HG03060 (cell line): Measurements from ENCODE around the gene SLC25A4.
"Not testable (repeated sequence)": the region's sequence is repeated elsewhere in the genome, so short reads cannot be mapped to it uniquely, and the experiment has no call there.

Experiments used
- ATAC-seq: cut with Tn5 transposase; IDR thresholded peaks from one replicate; pipeline ENCODE4 v1.9.1; 2021; ENCODE audit warnings: low read depth, moderate number of reproducible peaks; ENCODE audit not compliant: unreplicated experiment

The SLC25A4 gene

DNA sequence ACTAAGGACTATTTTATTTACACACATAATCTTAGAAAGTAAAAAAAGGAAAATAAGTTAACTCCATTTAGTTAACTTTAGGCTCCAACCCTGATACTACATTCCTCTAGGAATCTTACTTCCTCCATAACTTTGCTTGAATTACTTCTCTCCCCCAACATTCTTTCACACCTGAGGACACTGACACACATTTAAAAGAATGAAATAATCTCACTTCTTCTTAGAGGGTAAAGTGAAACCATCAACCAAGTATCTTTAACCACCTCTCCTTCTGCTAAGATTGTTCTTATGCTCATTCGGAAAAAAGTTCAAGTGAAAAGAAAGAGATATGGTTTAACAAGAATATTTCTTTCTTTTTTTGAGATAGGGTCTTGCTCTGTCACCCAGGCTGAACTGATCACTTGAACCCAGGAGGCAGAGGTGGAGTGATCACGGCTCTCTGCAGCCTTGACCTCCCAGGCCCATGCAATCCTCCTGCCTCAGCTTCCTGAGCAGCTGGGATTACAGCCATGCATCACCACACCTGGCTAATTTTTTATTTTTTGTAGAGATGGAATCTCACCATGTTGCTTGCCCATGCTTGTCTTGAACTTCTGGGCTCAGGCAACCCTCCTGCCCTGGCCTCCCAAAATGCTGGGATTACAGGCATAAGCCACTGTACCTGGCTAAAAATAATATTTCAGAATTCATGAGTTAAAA lies 28.5 kb downstream of the SLC25A4 start:
- peak; percentile 75 for ATAC-seq

- ATAC-seq: no peak
Measured at GRCh38 chr4:185179488-185179887, 36.4 kb downstream of the SLC25A4 start.

- ATAC-seq: no peak
Measured at GRCh38 chr4:185182239-185182638, 39.2 kb downstream of the SLC25A4 start.

- ATAC-seq: no peak
Measured at GRCh38 chr4:185183622-185184281, 40.7 kb downstream of the SLC25A4 start.

DNA sequence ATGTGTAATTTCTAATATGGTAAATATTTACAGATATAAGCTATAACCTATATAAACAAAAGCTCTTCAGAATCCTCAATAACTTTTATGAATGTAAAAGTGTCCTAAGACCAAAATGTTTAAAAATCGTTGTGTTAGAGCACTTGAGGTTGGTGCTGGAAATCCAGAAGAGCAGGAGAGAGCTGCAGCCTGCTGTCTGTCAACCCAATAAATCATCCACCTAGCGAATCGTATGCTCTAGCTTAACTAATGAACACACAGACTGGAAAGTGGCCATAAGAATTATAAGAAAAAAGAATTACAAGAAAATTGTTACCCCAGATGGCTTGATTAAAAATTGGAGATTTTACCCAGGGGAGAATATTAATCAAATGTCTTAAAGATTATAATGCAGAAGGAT lies 43.7 kb downstream of the SLC25A4 start:
- ATAC-seq: no peak

DNA sequence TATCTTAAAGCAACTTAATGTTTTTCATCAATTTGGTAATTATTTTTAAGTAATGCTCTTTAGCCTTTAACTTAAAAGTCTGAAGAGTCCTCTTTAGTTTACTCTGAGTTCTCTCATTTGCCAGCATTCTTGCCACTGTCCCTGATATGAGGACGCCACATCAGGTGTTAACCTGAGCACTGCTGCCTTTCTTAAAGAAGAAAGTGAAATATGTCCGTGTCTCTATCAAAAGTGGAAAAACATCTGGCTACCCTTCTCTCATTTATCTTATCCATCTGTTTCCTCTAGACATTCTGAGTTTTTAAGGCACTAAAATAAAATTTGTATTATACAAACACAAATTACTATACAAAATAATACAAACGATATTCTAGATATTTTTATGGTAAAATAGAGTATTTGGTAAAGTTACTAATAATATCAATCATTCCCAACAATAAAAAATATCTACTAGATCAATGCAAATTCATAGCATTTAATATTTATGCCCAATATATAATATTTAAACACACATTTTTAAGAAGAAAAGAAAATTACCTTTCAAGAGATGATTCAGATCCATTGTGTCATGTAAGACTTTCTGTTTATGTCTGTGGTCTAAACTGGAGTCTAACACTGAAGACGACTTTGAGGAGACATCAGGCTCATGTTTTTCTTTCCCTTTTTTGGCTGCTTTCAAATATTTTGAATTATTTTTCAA lies 46.7 kb downstream of the SLC25A4 start:
- no peak for ATAC-seq

GRCh38 chr4:185190306-185190856 lies 47.3 kb downstream of the SLC25A4 start:
- no peak for ATAC-seq

- peak; percentile 83 for ATAC-seq
Measured at GRCh38 chr4:185192059-185192458, 49.0 kb downstream of the SLC25A4 start.

DNA sequence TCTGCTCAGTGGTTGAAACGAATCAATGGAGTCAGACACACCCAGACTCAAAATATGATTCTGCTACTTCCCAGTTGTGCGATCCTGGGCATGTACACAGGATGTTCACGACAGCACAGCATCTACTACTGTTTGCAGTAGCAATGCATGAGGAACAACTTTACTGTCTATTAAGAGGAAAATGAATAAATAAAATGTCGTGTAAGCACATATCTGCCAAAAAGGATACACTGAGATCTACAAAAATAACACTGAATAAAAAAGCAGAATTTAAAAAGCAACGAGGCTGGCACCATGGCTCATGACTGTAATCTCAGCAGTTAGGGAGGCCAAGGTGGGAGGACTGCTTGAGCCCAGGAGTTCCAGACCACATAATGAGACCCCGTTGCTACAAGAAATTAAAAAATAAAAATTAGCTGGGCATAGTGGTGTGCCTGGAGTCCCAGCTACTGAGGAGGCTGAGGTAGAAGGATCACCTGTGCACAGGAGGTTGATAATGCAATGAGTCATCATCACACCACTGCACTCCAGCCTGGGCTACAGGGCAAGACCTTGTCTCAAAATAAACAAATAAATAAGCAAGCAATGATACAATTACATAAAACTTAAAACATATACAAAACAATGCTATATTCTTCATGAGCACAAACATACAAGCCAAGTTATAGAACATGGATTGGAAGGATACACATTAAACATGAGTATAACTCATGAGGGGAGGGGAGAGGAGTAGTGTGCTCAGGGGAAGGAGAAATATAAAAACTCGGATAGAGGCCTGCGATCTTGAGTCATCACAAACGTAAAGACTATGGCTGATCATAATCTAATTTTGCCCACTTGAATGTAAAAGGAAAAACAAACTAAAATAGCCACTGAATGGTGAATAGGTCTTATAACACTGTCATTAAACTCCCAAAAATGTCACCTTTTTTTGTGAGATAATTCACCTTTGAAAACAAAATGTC lies 52.1 kb downstream of the SLC25A4 start:
- ATAC-seq: no peak

- no peak for ATAC-seq
Measured at GRCh38 chr4:185196437-185196836, 53.4 kb downstream of the SLC25A4 start.

GRCh38 chr4:185198189-185198588 lies 55.1 kb downstream of the SLC25A4 start:
- not testable (repeated sequence) for ATAC-seq
